Mucosa of descending colon (tissue), 3 donors: Measurements from ENCODE around the gene CHRM1. TPM values are rescaled to one million over a fixed set of nuclear protein-coding genes. Genes with fewer than 3 reads are reported as not detected.

Experiments used
- ATAC-seq: fragments of 200-7000 bp; cut with Tn5 transposase; one replicate; pipeline ENCODE4 v1.9.1; 2020; ENCODE audit warnings: mild to moderate bottlenecking, moderate library complexity
- DNase-seq, 3 donors: peaks; one replicate each; pipeline ENCODE4 v3.0.0-alpha.2; 2020
- H3K36me3 ChIP-seq: fragments of 200-600 bp; one replicate; pipeline ENCODE4 v1.8.0; 2021; ENCODE audit warnings: low read depth, mild to moderate bottlenecking
- H3K4me1 ChIP-seq: fragments of 200-600 bp; one replicate; pipeline ENCODE4 v1.8.0; 2021; ENCODE audit warnings: low read depth, mild to moderate bottlenecking
- H3K4me3 ChIP-seq: fragments of 200-600 bp; one replicate; pipeline ENCODE4 v1.8.0; 2021; ENCODE audit warnings: mild to moderate bottlenecking
- H3K9me3 ChIP-seq: fragments of 200-600 bp; one replicate; pipeline ENCODE4 v1.8.0; 2021; ENCODE audit warnings: mild to moderate bottlenecking
- CTCF ChIP-seq: fragments of 200-600 bp; IDR thresholded peaks from one replicate; pipeline ENCODE4 v1.8.0; 2022; ENCODE audit warnings: antibody characterized with exemption, mild to moderate bottlenecking
- intact Hi-C, 2 donors: fragments of 100-400 bp; cut with DNase I in 1 of 2; cut with micrococcal nuclease in 1 of 2; formaldehyde crosslinking; loops; one replicate each; pipeline versions ENCODE4 v1.11.0 to v1.11.1; 2022; cut with DNase I, micrococcal nuclease
- total RNA-seq, 3 donors: library from RNA; stranded (reverse); fragmentation: NEBNext Ultra II Directional in 2 of 3; extraction: Animal tissue kit (Norgen Biotek cat#: 25700) in 2 of 3; gene quantifications; one replicate each; pipeline versions ENCODE4 v1.2.1 to v1.2.4, GENCODE V29; 2021 to 2023
- donor health status: DM: no; HTN: no; CAD: no; lungs with moderate emphysema.
- donor health status: DM: no; HTN: no; CAD: no.
- donor health status: DM: no; HTN: yes; CAD: no.

Gene CHRM1
- total RNA-seq, 3 donors from 2014 or later, result 0.89 to 1.4 (median 0.96) TPM

GRCh38 chr11:62911137-62912130, 9.7 kb downstream of the CHRM1 start:
- Histone ChIP-seq H3K4me1 (peaks cover 9% of the 10 kb centered on the region), H3K36me3 (no peaks in the 10 kb centered on the region), H3K9me3 (no peaks in the 10 kb centered on the region), H3K4me3 (no peak overlapping the region)
- intact Hi-C loops, result no loop called here
- TF ChIP-seq CTCF, result no peak
- DNase-seq (no peak), ATAC-seq (no peak)

- no peaks in the 10 kb centered on the region for H3K9me3 ChIP-seq
- intact Hi-C loops, result no loop called here
- DNase-seq, result no peak
- H3K4me3 ChIP-seq, result no peak overlapping the region
- no peak for TF ChIP-seq CTCF
- H3K36me3 ChIP-seq, result no peaks in the 10 kb centered on the region
- ATAC-seq, result no peak
- H3K4me1 ChIP-seq, result peaks cover 9% of the 10 kb centered on the region
Measured at GRCh38 chr11:62910141-62910882, 10.9 kb downstream of the CHRM1 start.

GRCh38 chr11:62909107-62909894, 11.9 kb downstream of the CHRM1 start:
- H3K4me3 ChIP-seq, result no peak overlapping the region
- DNase-seq, result peak; percentile 87 to 89 (median 88)
- no peaks in the 10 kb centered on the region for H3K36me3 ChIP-seq
- peaks cover 9% of the 10 kb centered on the region for H3K4me1 ChIP-seq
- peak; percentile 96 for ATAC-seq
- intact Hi-C loops, result no loop called here
- H3K9me3 ChIP-seq, result no peaks in the 10 kb centered on the region
- peak; percentile 57 for TF ChIP-seq CTCF

- intact Hi-C loops, result no loop called here
- no peak overlapping the region for H3K4me3 ChIP-seq
- DNase-seq (peak in 1 of 3 donors; percentile 28), ATAC-seq (peak; percentile 15)
- H3K4me1 ChIP-seq, result peaks cover 9% of the 10 kb centered on the region
- H3K36me3 ChIP-seq, result no peaks in the 10 kb centered on the region
- TF ChIP-seq CTCF, result no peak
- H3K9me3 ChIP-seq, result no peaks in the 10 kb centered on the region
Measured at GRCh38 chr11:62908468-62909072, 12.6 kb downstream of the CHRM1 start.
